ENCODE results near the gene ZNF197. TPM values are rescaled to one million over a fixed set of nuclear protein-coding genes. Genes with fewer than 3 reads are reported as not detected.

The ZNF197 gene
- total RNA-seq, 2 experiments from 2014 or later, result 9.1 to 9.9 TPM

DNA sequence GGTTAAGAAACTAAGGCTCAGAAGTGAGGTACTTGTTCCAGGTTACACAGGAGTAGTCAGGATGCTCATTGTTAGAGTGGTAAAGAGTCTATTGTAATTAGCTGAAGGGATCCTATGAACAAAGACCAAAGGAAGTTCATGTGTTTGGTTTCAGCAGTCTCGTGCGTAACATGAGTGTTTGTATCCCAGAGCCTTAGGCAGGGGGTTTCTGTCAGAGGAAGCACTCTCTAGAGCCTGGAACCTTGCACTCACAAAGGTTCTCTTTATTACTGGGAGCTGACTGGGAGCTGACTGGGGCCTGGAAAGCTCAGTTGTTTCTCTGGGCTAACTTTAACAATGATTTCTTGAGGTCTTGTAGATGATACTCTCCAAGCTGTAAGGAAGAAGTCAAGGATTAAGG is 3.9 kb downstream of the ZNF197 start:
- ChIA-PET CTCF (no interaction called here), POLR2A (no interaction called here)
- Mint-ChIP-seq H3K27ac (no peak overlapping the region), H3K4me3 (no peak overlapping the region), H3K27me3 (no peaks in the 10 kb centered on the region), H3K36me3 (peaks cover 44% of the 10 kb centered on the region), H3K4me1 (ENCODE audit: low read depth) (peaks cover 20% of the 10 kb centered on the region), H3K9me3 (no peaks in the 10 kb centered on the region)
- intact Hi-C loops (cut with micrococcal nuclease), result loop anchor here (5.0 to 10.0 kb wide), 2 partner anchors 99 to 294 kb away; partner anchors contain the start of genes TCAIM and ZNF501
- DNase-seq, result no peak

DNA sequence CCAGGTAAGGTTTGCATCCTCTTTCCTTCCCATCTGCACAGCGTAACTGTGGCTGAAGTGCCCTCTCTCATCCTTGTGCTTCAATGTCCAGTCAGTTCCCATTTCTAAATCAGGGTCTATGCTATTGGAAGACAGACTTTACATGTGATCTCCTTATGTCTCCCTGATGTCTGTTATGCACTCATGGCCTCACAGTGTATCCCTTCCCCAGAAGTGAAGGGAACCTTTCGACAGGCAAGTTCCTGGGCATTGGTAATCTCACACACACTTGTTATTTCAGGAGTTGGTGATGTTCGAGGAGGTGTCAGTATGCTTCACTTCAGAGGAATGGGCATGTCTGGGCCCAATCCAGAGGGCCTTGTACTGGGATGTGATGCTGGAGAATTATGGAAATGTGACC is 7.4 kb downstream of the ZNF197 start:
- no peaks in the 10 kb centered on the region for H3K27me3 Mint-ChIP-seq
- peaks cover 4% of the 10 kb centered on the region for H3K4me1 Mint-ChIP-seq (ENCODE audit: low read depth)
- peaks cover 14% of the 10 kb centered on the region for H3K9me3 Mint-ChIP-seq
- intact Hi-C loops (cut with micrococcal nuclease), result no loop called here
- POLR2A ChIA-PET, result no interaction called here
- CTCF ChIA-PET, result interaction anchor here (0.5 kb wide), 1 partner anchor 1737 kb away, joined by 3 read pairs; no protein-coding TSS in a partner anchor
- no peak overlapping the region for H3K4me3 Mint-ChIP-seq
- DNase-seq, result no peak
- H3K27ac Mint-ChIP-seq, result no peak overlapping the region
- peaks cover 74% of the 10 kb centered on the region for H3K36me3 Mint-ChIP-seq

DNA sequence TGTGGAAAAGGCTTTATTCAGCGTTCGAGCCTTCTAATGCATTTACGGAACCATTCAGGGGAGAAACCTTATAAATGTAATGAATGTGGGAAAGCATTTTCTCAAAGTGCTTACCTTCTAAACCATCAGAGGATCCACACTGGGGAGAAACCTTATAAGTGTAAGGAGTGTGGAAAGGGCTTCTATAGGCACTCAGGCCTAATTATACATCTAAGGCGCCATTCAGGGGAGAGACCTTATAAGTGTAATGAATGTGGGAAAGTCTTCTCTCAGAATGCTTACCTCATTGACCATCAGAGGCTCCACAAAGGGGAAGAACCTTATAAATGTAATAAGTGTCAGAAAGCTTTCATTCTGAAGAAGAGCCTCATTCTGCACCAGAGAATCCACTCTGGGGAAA is 17.5 kb downstream of the ZNF197 start:
- Mint-ChIP-seq H3K27me3 (no peaks in the 10 kb centered on the region), H3K4me1 (ENCODE audit: low read depth) (no peaks in the 10 kb centered on the region), H3K9me3 (peaks cover 86% of the 10 kb centered on the region), H3K27ac (no peak overlapping the region), H3K4me3 (no peak overlapping the region), H3K36me3 (peaks cover 77% of the 10 kb centered on the region)
- intact Hi-C loops (cut with micrococcal nuclease), result no loop called here
- ChIA-PET POLR2A (no interaction called here), CTCF (no interaction called here)
- DNase-seq, result no peak

DNA sequence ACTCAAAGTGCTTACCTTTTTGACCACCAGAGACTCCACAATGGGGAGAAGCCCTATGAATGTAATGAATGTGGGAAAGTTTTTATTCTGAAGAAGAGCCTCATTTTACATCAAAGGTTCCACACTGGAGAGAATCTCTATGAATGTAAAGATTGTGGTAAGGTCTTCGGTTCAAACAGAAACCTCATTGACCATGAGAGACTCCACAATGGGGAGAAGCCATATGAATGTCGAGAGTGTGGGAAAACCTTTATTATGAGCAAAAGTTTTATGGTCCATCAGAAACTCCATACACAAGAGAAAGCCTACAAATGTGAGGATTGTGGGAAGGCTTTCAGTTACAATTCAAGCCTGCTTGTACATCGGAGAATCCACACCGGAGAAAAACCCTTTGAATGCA is 18.2 kb downstream of the ZNF197 start:
- peaks cover 87% of the 10 kb centered on the region for H3K9me3 Mint-ChIP-seq
- POLR2A ChIA-PET, result no interaction called here
- peaks cover 70% of the 10 kb centered on the region for H3K36me3 Mint-ChIP-seq
- CTCF ChIA-PET, result no interaction called here
- H3K4me3 Mint-ChIP-seq, result no peak overlapping the region
- no peak overlapping the region for H3K27ac Mint-ChIP-seq
- no peaks in the 10 kb centered on the region for H3K27me3 Mint-ChIP-seq
- H3K4me1 Mint-ChIP-seq (ENCODE audit: low read depth), result peaks cover 6% of the 10 kb centered on the region
- intact Hi-C loops (cut with micrococcal nuclease), result no loop called here
- no peak for DNase-seq

DNA sequence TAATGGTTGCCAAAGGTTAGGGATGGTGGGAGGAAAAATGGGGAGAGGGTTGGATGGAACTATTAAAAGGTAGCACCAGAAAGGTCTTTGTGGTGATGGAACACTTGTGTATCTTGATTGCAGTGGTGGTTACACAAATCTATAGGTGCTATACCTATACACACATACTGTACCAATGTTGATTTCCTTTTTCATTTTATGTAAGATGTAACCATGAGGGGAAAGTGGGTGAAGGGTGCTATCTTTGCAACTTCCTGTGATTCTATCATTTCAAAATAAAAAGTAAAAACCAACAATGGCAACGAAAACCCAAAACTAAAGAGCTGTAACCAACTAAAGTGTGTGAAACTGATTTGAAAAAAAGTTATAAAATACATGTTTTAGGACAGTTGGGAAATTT is 22.9 kb downstream of the ZNF197 start:
- Mint-ChIP-seq H3K9me3 (peaks cover 52% of the 10 kb centered on the region), H3K27ac (no peak overlapping the region), H3K4me1 (ENCODE audit: low read depth) (peaks cover 11% of the 10 kb centered on the region), H3K27me3 (no peaks in the 10 kb centered on the region), H3K36me3 (peaks cover 48% of the 10 kb centered on the region), H3K4me3 (peak overlapping the region; percentile 80)
- no peak for DNase-seq
- intact Hi-C loops (cut with micrococcal nuclease), result no loop called here
- ChIA-PET CTCF (no interaction called here), POLR2A (no interaction called here)

DNA sequence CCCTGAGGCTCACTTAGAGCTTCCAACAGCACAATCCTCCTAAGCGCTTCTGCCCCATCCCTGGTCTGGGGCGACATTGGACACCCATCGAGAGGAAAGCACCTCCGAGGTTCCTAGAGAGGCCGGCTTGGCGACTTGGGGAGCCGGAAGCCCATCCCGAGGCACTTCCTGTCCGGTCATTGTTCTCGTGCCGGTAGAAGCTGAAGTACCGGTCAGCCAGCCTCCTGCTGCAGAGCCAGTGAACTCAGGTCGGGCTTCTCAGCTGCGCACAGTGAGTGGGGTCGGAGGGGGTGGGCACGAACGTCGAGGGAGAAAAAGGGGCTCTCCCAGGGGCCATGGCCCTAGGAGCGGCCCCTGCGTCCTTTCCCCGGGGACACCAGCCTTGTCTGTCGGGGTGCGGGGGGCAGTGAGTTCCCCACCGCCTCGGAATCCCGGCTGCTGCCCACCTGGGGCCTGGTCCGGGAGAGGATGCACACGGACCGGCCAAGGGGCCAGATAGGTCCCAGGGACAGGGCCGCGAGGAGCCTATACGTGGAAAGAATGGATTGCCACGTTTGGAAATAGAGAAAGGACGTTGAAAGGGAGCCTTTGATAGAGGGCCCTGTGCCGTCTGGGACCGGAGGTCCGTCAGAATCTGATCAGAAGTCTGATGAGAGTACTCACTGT is 23.9 kb downstream of the ZNF197 start, which contains the start of gene ZNF35:
ZNF35 (plus strand) TSS at position 169 of the 666 bp plus-strand sequence. CDS start 2,336 bp downstream, outside the sequence.
- peaks cover 45% of the 10 kb centered on the region for H3K36me3 Mint-ChIP-seq
- POLR2A ChIA-PET, result no interaction called here
- H3K27me3 Mint-ChIP-seq, result no peaks in the 10 kb centered on the region
- peak; percentile 66 for DNase-seq
- intact Hi-C loops (cut with micrococcal nuclease), result no loop called here
- H3K4me1 Mint-ChIP-seq (ENCODE audit: low read depth), result peaks cover 11% of the 10 kb centered on the region
- H3K4me3 Mint-ChIP-seq, result peak within 1 kb of the TSS; percentile 80
- CTCF ChIA-PET, result no interaction called here
- peaks cover 47% of the 10 kb centered on the region for H3K9me3 Mint-ChIP-seq
- no peak within 1 kb of the TSS for H3K27ac Mint-ChIP-seq

DNA sequence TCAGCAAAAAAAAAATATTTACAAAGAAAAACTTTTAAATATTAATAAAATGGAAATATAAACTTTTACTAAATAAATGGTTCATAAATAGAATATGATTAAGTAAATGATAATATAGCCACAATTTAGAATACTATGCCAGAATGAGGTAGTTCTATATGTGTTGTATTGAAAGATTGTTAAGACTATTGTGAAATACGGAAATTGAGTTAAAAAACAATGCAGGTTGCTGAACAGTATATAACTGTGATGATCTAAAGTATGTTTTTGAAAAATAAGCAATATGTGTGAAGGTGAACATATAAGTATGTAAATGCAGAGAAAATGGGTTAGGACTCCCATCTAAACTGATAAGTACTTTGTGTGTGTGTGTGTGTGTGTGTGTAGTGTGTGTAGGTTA is 24.9 kb downstream of the ZNF197 start:
- Mint-ChIP-seq H3K9me3 (peaks cover 47% of the 10 kb centered on the region), H3K4me1 (ENCODE audit: low read depth) (peaks cover 11% of the 10 kb centered on the region), H3K36me3 (peaks cover 49% of the 10 kb centered on the region), H3K27ac (no peak overlapping the region), H3K4me3 (no peak overlapping the region), H3K27me3 (no peaks in the 10 kb centered on the region)
- intact Hi-C loops (cut with micrococcal nuclease), result no loop called here
- ChIA-PET POLR2A (no interaction called here), CTCF (no interaction called here)
- DNase-seq, result no peak

DNA sequence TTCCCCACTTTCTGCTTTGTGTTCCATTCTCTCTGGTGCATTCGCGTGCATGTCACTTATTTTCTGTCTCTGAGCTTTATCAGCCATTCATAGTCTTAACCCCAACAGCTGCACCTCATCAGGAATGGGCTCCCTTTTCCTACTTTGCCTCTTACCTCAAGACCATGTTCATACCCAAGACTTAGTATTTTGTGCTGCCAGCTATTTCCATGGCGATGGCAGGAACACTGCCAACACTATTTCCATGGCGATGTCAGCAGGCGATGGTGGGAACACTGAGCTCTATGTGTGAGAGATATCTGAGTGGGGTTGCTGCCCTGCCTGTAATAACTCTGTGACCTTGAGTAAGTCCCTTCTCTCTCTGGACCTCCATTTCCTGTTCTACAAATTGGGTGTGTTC is 29.2 kb downstream of the ZNF197 start:
- no peaks in the 10 kb centered on the region for H3K27me3 Mint-ChIP-seq
- H3K36me3 Mint-ChIP-seq, result peaks cover 69% of the 10 kb centered on the region
- CTCF ChIA-PET, result no interaction called here
- POLR2A ChIA-PET, result no interaction called here
- no peak overlapping the region for H3K4me3 Mint-ChIP-seq
- H3K4me1 Mint-ChIP-seq (ENCODE audit: low read depth), result peaks cover 3% of the 10 kb centered on the region
- peaks cover 43% of the 10 kb centered on the region for H3K9me3 Mint-ChIP-seq
- no peak overlapping the region for H3K27ac Mint-ChIP-seq
- no peak for DNase-seq
- intact Hi-C loops (cut with micrococcal nuclease), result no loop called here

DNA sequence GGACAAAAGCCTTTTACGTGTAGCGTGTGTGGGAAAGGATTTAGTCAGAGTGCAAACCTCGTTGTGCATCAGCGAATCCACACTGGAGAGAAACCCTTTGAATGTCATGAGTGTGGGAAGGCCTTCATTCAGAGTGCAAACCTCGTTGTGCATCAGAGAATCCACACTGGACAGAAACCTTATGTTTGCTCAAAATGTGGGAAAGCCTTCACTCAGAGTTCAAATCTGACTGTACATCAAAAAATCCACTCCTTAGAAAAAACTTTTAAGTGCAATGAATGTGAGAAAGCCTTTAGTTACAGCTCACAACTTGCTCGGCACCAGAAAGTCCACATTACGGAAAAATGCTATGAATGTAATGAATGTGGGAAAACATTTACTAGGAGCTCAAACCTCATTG is 34.2 kb downstream of the ZNF197 start:
- intact Hi-C loops (cut with micrococcal nuclease), result no loop called here
- CTCF ChIA-PET, result no interaction called here

DNA sequence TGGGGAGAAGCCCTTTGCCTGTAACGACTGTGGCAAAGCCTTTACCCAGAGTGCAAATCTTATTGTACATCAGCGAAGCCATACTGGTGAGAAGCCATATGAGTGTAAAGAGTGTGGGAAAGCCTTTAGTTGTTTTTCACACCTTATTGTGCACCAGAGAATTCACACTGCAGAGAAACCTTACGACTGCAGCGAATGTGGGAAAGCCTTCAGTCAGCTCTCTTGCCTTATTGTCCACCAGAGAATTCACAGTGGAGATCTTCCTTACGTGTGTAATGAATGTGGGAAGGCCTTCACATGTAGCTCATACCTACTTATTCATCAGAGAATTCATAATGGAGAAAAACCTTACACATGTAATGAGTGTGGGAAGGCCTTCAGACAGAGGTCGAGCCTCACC is 34.6 kb downstream of the ZNF197 start:
- no peak for DNase-seq
- intact Hi-C loops (cut with micrococcal nuclease), result no loop called here
- POLR2A ChIA-PET, result no interaction called here
- H3K27ac Mint-ChIP-seq, result no peak overlapping the region
- no peaks in the 10 kb centered on the region for H3K27me3 Mint-ChIP-seq
- CTCF ChIA-PET, result no interaction called here
- H3K36me3 Mint-ChIP-seq, result peaks cover 59% of the 10 kb centered on the region
- H3K9me3 Mint-ChIP-seq, result peaks cover 58% of the 10 kb centered on the region
- no peak overlapping the region for H3K4me3 Mint-ChIP-seq
- H3K4me1 Mint-ChIP-seq (ENCODE audit: low read depth), result no peaks in the 10 kb centered on the region

More for the DNA sequence above, 34.2 kb downstream of the ZNF197 start:
- Mint-ChIP-seq H3K36me3 (peaks cover 64% of the 10 kb centered on the region), H3K9me3 (peaks cover 62% of the 10 kb centered on the region), H3K27me3 (no peaks in the 10 kb centered on the region), H3K4me1 (ENCODE audit: low read depth) (no peaks in the 10 kb centered on the region), H3K4me3 (no peak overlapping the region), H3K27ac (no peak overlapping the region)
- no peak for DNase-seq
- POLR2A ChIA-PET, result no interaction called here

DNA sequence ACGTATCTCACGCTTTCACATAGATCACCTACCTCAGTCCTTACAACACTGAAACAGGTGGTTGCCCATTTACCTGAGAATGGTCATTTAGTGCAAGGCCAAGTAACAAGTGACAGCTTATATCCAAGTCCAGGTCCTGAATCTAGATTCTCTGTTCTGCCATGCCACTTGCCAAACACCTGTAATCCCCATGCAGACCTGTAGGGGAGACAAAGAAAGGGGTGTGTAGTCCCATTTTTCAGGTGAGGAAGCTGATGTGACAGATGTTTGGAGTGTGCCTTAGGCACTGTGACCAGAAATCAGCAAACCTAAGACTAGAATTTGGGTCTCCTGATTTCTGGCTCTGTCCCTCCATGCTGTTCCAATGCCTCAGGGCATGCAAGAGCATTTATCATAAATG is 36.4 kb downstream of the ZNF197 start:
- no peak for DNase-seq
- Mint-ChIP-seq H3K36me3 (peaks cover 52% of the 10 kb centered on the region), H3K27me3 (no peaks in the 10 kb centered on the region), H3K27ac (no peak overlapping the region), H3K9me3 (peaks cover 66% of the 10 kb centered on the region), H3K4me1 (ENCODE audit: low read depth) (no peaks in the 10 kb centered on the region), H3K4me3 (no peak overlapping the region)
- CTCF ChIA-PET, result no interaction called here
- POLR2A ChIA-PET, result no interaction called here
- intact Hi-C loops (cut with micrococcal nuclease), result no loop called here

DNA sequence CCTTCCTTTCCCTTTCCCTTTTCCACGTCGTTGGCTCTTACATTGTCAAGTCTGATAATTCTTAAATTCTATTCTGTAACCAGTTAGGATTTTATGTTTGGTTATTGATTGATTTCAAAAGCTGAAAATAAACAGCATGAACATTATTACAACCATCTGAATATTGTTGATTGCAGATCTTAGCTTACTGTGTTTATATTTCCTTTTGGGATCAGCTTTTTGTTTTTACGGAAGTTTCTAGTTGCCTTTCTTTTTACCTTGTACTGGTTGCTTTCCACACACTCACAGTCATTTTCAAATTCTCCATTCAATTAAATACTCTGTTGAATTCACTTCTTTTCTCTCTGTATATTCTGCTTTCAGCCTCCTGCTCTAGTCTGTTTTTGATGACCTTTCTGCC is 40.3 kb downstream of the ZNF197 start:
- ChIA-PET CTCF (no interaction called here), POLR2A (no interaction called here)
- peaks cover 15% of the 10 kb centered on the region for H3K36me3 Mint-ChIP-seq
- no peak overlapping the region for H3K27ac Mint-ChIP-seq
- H3K27me3 Mint-ChIP-seq, result no peaks in the 10 kb centered on the region
- H3K4me1 Mint-ChIP-seq (ENCODE audit: low read depth), result no peaks in the 10 kb centered on the region
- peaks cover 34% of the 10 kb centered on the region for H3K9me3 Mint-ChIP-seq
- no peak for DNase-seq
- intact Hi-C loops (cut with micrococcal nuclease), result no loop called here
- no peak overlapping the region for H3K4me3 Mint-ChIP-seq

DNA sequence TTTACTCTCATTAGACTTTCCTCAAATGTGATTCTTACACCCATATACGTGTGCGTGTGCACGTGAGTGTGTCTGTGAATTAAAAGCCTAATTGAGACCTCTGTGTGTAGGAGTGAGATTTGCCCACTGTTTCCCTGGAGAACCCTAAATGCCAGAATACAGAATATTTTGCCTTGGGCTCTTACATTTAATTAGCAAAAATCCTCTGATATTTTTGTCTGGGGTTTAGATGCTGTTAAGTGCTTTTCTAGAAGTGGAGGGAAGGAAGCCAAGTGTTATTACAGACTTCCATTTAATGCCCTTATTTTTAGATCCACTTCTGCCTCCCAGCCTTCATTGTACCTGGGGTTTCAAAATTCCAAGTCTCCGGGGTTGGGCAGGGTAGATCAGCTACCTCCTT is 41.5 kb downstream of the ZNF197 start:
- Mint-ChIP-seq H3K36me3 (peaks cover 6% of the 10 kb centered on the region), H3K27ac (no peak overlapping the region), H3K9me3 (peaks cover 25% of the 10 kb centered on the region), H3K27me3 (no peaks in the 10 kb centered on the region), H3K4me3 (no peak overlapping the region), H3K4me1 (ENCODE audit: low read depth) (no peaks in the 10 kb centered on the region)
- ChIA-PET CTCF (no interaction called here), POLR2A (no interaction called here)
- intact Hi-C loops (cut with micrococcal nuclease), result no loop called here
- DNase-seq, result no peak
